Mucosa of descending colon (tissue), 3 donors: ENCODE measurements around the gene ATP5F1E. TPM values are rescaled to one million over a fixed set of nuclear protein-coding genes. Genes with fewer than 3 reads are reported as not detected.

ENCODE experiments used
- ATAC-seq: fragments of 200-7000 bp; cut with Tn5 transposase; one replicate; pipeline ENCODE4 v1.9.1; 2020; ENCODE audit warnings: mild to moderate bottlenecking, moderate library complexity
- DNase-seq, 3 donors: peaks; one replicate each; pipeline ENCODE4 v3.0.0-alpha.2; 2020
- H3K36me3 ChIP-seq: fragments of 200-600 bp; one replicate; pipeline ENCODE4 v1.8.0; 2021; ENCODE audit warnings: low read depth, mild to moderate bottlenecking
- H3K4me1 ChIP-seq: fragments of 200-600 bp; one replicate; pipeline ENCODE4 v1.8.0; 2021; ENCODE audit warnings: low read depth, mild to moderate bottlenecking
- H3K4me3 ChIP-seq: fragments of 200-600 bp; one replicate; pipeline ENCODE4 v1.8.0; 2021; ENCODE audit warnings: mild to moderate bottlenecking
- H3K9me3 ChIP-seq: fragments of 200-600 bp; one replicate; pipeline ENCODE4 v1.8.0; 2021; ENCODE audit warnings: mild to moderate bottlenecking
- intact Hi-C, 2 donors: fragments of 100-400 bp; cut with DNase I in 1 of 2; cut with micrococcal nuclease in 1 of 2; formaldehyde crosslinking; loops; one replicate each; pipeline versions ENCODE4 v1.11.0 to v1.11.1; 2022; cut with DNase I, micrococcal nuclease
- total RNA-seq, 3 donors: library from RNA; stranded (reverse); fragmentation: NEBNext Ultra II Directional in 2 of 3; extraction: Animal tissue kit (Norgen Biotek cat#: 25700) in 2 of 3; gene quantifications; one replicate each; pipeline versions ENCODE4 v1.2.1 to v1.2.4, GENCODE V29; 2021 to 2023
- TF ChIP-seq, protein P1 (sequence below): fragments of 200-600 bp; IDR thresholded peaks from one replicate; pipeline ENCODE4 v1.8.0; 2022; ENCODE audit warnings: antibody characterized with exemption, mild to moderate bottlenecking
- donor health status: DM: no; HTN: no; CAD: no; lungs with moderate emphysema.
- donor health status: DM: no; HTN: no; CAD: no.
- donor health status: DM: no; HTN: yes; CAD: no.

ATP5F1E gene
- total RNA-seq, 3 donors from 2014 or later: 65.4 to 76.1 (median 71.3) TPM

DNA sequence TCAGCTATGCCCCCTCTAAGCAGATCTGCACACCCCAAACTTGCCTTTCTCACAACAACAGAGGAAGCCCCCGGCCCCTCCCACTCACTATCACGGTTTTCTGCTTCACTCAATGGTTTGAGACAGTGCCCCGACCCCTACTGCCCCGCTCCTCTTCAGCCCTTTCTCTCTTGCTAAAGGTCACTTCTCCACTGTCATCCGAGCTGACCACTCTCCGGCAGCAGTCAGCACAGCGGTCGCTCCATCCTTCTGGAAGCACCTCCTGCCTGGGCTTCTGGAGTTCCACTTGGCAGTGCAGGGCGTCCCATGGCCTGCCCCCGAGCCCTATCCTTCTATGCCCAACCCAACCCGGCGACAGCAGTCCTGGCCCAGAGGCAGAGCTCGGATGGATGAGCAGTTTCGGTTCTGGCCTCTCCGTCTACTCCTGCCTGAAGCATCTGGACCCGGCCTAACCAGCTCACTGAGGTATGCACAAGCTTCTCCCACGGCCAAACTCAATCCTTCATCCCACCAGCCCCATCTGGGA, 29.2 kb downstream of the ATP5F1E start:
- Histone ChIP-seq H3K4me1 (peaks cover 32% of the 10 kb centered on the region), H3K36me3 (peaks cover 4% of the 10 kb centered on the region), H3K4me3 (no peak overlapping the region), H3K9me3 (no peaks in the 10 kb centered on the region)
- intact Hi-C loops: no loop called here
- TF ChIP-seq, protein P1, sequence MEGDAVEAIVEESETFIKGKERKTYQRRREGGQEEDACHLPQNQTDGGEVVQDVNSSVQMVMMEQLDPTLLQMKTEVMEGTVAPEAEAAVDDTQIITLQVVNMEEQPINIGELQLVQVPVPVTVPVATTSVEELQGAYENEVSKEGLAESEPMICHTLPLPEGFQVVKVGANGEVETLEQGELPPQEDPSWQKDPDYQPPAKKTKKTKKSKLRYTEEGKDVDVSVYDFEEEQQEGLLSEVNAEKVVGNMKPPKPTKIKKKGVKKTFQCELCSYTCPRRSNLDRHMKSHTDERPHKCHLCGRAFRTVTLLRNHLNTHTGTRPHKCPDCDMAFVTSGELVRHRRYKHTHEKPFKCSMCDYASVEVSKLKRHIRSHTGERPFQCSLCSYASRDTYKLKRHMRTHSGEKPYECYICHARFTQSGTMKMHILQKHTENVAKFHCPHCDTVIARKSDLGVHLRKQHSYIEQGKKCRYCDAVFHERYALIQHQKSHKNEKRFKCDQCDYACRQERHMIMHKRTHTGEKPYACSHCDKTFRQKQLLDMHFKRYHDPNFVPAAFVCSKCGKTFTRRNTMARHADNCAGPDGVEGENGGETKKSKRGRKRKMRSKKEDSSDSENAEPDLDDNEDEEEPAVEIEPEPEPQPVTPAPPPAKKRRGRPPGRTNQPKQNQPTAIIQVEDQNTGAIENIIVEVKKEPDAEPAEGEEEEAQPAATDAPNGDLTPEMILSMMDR: no peak
- no peak for DNase-seq
- no peak for ATAC-seq

DNA sequence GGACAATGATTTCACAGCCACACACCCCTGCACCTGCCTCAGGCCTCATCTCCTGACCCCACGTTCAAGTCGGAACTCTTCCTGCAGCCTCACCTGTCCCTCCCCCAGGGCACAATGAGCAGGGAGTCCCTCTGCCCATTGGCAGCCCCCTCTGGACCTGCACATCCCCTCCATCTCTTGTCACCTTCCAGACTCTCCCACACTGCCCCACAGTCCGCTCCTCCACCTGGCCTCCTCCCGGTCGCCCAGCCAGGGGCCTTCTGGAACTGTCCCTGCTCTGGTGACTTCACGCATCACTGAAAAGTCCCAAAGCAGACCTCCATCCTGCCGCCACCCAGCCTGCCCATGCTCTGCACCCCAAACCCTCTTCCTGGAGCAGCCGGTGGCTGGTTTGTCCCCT, 29.7 kb downstream of the ATP5F1E start:
- no peak for DNase-seq
- intact Hi-C loops: no loop called here
- TF ChIP-seq, protein P1: no peak
- no peak for ATAC-seq
- Histone ChIP-seq H3K9me3 (no peaks in the 10 kb centered on the region), H3K4me3 (no peak overlapping the region), H3K36me3 (peaks cover 4% of the 10 kb centered on the region), H3K4me1 (peaks cover 32% of the 10 kb centered on the region)

GRCh38 chr20:59001449-59002171, 30.5 kb downstream of the ATP5F1E start:
- Histone ChIP-seq H3K9me3 (no peaks in the 10 kb centered on the region), H3K4me3 (no peak overlapping the region), H3K4me1 (peaks cover 32% of the 10 kb centered on the region), H3K36me3 (peaks cover 7% of the 10 kb centered on the region)
- DNase-seq (no peak), ATAC-seq (no peak)
- intact Hi-C loops: no loop called here
- TF ChIP-seq, protein P1: no peak

- no peak for DNase-seq
- no peak overlapping the region for H3K4me3 ChIP-seq
- H3K4me1 ChIP-seq: peaks cover 30% of the 10 kb centered on the region
- H3K9me3 ChIP-seq: no peaks in the 10 kb centered on the region
- peaks cover 10% of the 10 kb centered on the region for H3K36me3 ChIP-seq
- intact Hi-C loops: no loop called here
- TF ChIP-seq, protein P1: no peak
- no peak for ATAC-seq
Observed at GRCh38 chr20:59001068-59001448, 31.1 kb downstream of the ATP5F1E start.

- DNase-seq: no peak
- intact Hi-C loops: no loop called here
- H3K9me3 ChIP-seq: no peaks in the 10 kb centered on the region
- H3K4me1 ChIP-seq: peaks cover 22% of the 10 kb centered on the region
- no peak overlapping the region for H3K4me3 ChIP-seq
- ATAC-seq: no peak
- TF ChIP-seq, protein P1: no peak
- H3K36me3 ChIP-seq: peaks cover 10% of the 10 kb centered on the region
Observed at GRCh38 chr20:59000326-59000725, 31.8 kb downstream of the ATP5F1E start.
